Duodenal mucosa (tissue), 2 donors: Measurements from ENCODE around the gene MMP7.

Experiments used
- H3K27ac ChIP-seq: one replicate; pipeline ENCODE4 v1.7.0; 2013; ENCODE audit warnings: low read depth, low read length
- H3K27me3 ChIP-seq, 2 donors: one replicate each; pipeline ENCODE4 v1.7.0; 2013; ENCODE audit warnings: low read length in 2 of 2, control low read depth in 1 of 2; ENCODE audit not compliant: insufficient read depth in 2 of 2, control insufficient read depth in 1 of 2
- H3K36me3 ChIP-seq, 2 donors: one replicate each; pipeline ENCODE4 v1.7.0; 2013; ENCODE audit warnings: low read length in 2 of 2, control low read depth in 1 of 2; ENCODE audit not compliant: insufficient read depth in 2 of 2, control insufficient read depth in 1 of 2
- H3K4me1 ChIP-seq, 2 donors: one replicate each; pipeline ENCODE4 v1.7.0; 2013; ENCODE audit warnings: low read length in 2 of 2, control low read depth in 1 of 2; ENCODE audit not compliant: insufficient read depth in 2 of 2, control insufficient read depth in 1 of 2
- H3K4me3 ChIP-seq, 2 donors: one replicate each; pipeline ENCODE4 v1.7.0; 2013; ENCODE audit warnings: low read length in 2 of 2, low read depth in 1 of 2
- H3K9ac ChIP-seq, 2 donors: one replicate each; pipeline ENCODE4 v1.7.0; 2013; ENCODE audit warnings: low read length in 2 of 2, low read depth in 1 of 2
- H3K9me3 ChIP-seq, 2 donors: one replicate each; pipeline ENCODE4 v1.7.0; 2013; ENCODE audit warnings: low read length in 2 of 2, control low read depth in 1 of 2; ENCODE audit not compliant: control insufficient read depth in 1 of 2

Gene MMP7

GRCh38 chr11:102545701-102546100, 15.2 kb upstream of the MMP7 start:
- H3K9ac ChIP-seq, result no peak overlapping the region
- no peaks in the 10 kb centered on the region for H3K4me1 ChIP-seq
- H3K27ac ChIP-seq, result no peak overlapping the region
- H3K27me3 ChIP-seq, result no peaks in the 10 kb centered on the region
- no peaks in the 10 kb centered on the region for H3K36me3 ChIP-seq
- H3K9me3 ChIP-seq, result no peaks in the 10 kb centered on the region
- no peak overlapping the region for H3K4me3 ChIP-seq

DNA sequence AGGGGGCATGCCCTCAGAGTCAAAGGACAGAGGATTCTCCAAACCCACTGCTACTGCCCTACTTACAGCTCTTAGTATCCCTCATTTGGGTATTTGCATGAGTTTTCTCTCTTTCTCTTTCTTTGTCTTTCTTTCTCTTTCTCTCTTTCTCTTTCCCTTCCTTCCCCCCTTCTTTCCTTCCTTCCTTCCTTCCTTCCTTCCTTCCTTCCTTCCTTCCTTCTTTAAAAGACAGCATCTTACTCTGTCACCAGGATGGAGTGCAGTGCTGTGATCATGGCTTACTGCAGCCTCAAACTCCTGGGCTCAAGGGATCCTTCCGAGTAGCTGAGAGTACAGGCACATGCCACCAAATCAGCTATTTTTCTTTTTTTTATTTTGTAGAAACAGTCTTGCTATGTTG, 14.0 kb upstream of the MMP7 start:
- no peaks in the 10 kb centered on the region for H3K9me3 ChIP-seq
- no peaks in the 10 kb centered on the region for H3K36me3 ChIP-seq
- H3K27ac ChIP-seq, result no peak overlapping the region
- no peaks in the 10 kb centered on the region for H3K27me3 ChIP-seq
- no peak overlapping the region for H3K4me3 ChIP-seq
- no peaks in the 10 kb centered on the region for H3K4me1 ChIP-seq
- H3K9ac ChIP-seq, result no peak overlapping the region

GRCh38 chr11:102539567-102539966, 9.0 kb upstream of the MMP7 start:
- Histone ChIP-seq H3K9ac (no peak overlapping the region), H3K27ac (no peak overlapping the region), H3K9me3 (no peaks in the 10 kb centered on the region), H3K36me3 (no peaks in the 10 kb centered on the region), H3K4me1 (no peaks in the 10 kb centered on the region), H3K4me3 (no peak overlapping the region), H3K27me3 (peaks cover 0 to 4% of the 10 kb centered on the region in 2 donors)

DNA sequence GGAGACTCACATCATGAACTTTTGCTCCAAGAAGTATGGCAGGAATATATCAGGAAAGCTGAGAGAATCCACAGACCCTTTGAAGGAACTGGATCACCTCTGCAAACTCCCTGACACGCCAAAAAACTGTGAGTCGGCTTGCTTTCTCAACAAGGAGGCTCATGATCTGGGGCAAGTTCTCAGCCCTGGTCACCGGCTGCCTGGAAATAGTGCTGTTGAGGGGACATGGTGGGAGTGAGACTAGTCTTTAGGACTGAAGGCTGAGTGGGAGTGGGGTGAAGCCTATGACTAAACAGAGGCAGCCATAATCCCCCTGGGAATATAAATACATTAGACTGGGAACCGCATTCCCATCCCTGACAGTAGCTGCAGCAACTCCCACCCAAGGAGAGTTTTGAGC, 8.4 kb upstream of the MMP7 start:
- no peaks in the 10 kb centered on the region for H3K4me1 ChIP-seq
- no peak overlapping the region for H3K4me3 ChIP-seq
- peaks cover 0 to 4% of the 10 kb centered on the region in 2 donors for H3K27me3 ChIP-seq
- H3K36me3 ChIP-seq, result no peaks in the 10 kb centered on the region
- H3K27ac ChIP-seq, result no peak overlapping the region
- no peaks in the 10 kb centered on the region for H3K9me3 ChIP-seq
- H3K9ac ChIP-seq, result no peak overlapping the region

- no peak overlapping the region for H3K4me3 ChIP-seq
- no peak overlapping the region for H3K27ac ChIP-seq
- no peaks in the 10 kb centered on the region for H3K9me3 ChIP-seq
- H3K9ac ChIP-seq, result no peak overlapping the region
- H3K4me1 ChIP-seq, result no peaks in the 10 kb centered on the region
- H3K36me3 ChIP-seq, result no peaks in the 10 kb centered on the region
- H3K27me3 ChIP-seq, result peaks cover 0 to 4% of the 10 kb centered on the region in 2 donors
These were observed 3.8 kb upstream of the MMP7 start for GRCh38 chr11:102534261-102534872.

DNA sequence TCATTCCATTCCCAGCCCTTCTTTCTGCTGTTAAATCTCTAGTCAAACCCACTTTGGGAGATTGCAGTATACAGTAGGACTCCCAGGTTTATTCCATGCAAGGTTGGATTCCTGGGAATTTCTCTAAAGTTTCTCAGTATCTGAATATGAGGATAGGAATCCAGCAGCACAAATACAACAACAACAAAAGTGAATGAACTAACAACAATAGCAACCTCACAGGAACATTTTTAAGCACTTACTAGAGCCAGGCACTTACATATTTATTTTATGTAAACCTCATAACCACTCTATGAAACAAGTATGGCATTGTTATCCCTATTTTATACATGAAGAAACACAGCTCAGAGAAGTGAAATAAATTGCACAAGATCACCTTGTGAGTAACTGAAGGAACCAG, 1.9 kb downstream of the MMP7 start:
- Histone ChIP-seq H3K4me1 (no peaks in the 10 kb centered on the region), H3K36me3 (no peaks in the 10 kb centered on the region), H3K9ac (no peak overlapping the region), H3K27ac (no peak overlapping the region), H3K9me3 (no peaks in the 10 kb centered on the region), H3K4me3 (no peak overlapping the region), H3K27me3 (no peaks in the 10 kb centered on the region)

DNA sequence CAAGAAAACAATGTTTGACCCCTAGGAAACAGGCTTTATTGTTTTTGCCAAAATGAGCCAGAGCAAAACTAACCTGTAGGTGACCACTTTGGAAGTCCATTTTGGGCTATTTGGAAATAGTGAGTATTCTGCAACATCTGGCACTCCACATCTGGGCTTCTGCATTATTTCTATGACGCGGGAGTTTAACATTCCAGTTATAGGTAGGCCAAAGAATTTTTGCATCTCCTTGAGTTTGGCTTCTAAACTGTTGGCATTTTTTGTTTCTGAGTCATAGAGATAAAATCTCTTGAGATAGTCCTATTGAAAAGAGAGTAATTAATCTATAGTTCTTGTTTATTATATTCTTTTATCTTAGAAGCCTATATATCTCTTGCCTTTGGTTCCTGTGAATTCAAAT, 2.9 kb downstream of the MMP7 start:
- no peak overlapping the region for H3K4me3 ChIP-seq
- no peak overlapping the region for H3K27ac ChIP-seq
- no peak overlapping the region for H3K9ac ChIP-seq
- H3K27me3 ChIP-seq, result no peaks in the 10 kb centered on the region
- H3K36me3 ChIP-seq, result no peaks in the 10 kb centered on the region
- H3K4me1 ChIP-seq, result no peaks in the 10 kb centered on the region
- no peaks in the 10 kb centered on the region for H3K9me3 ChIP-seq

DNA sequence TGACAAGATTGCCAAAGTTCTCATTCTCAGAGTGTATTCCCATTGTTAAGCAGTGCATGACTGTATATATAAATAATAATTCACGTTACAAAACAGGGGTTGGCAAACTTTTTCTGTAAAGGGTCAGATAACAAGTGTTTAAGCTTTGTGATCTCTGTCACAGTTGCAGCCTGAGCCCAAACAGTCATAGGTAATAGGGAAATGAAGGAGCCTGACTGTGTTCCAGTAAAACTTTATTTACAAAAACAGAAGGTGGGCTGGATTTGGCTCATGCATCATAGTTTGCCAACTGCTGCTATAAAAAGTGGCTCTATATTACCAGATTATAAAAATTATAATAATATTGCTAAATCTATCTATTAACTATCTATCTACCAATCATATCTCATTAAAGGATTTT, 3.5 kb downstream of the MMP7 start:
- Histone ChIP-seq H3K27me3 (no peaks in the 10 kb centered on the region), H3K4me3 (no peak overlapping the region), H3K4me1 (no peaks in the 10 kb centered on the region), H3K36me3 (no peaks in the 10 kb centered on the region), H3K9ac (no peak overlapping the region), H3K9me3 (no peaks in the 10 kb centered on the region), H3K27ac (no peak overlapping the region)

DNA sequence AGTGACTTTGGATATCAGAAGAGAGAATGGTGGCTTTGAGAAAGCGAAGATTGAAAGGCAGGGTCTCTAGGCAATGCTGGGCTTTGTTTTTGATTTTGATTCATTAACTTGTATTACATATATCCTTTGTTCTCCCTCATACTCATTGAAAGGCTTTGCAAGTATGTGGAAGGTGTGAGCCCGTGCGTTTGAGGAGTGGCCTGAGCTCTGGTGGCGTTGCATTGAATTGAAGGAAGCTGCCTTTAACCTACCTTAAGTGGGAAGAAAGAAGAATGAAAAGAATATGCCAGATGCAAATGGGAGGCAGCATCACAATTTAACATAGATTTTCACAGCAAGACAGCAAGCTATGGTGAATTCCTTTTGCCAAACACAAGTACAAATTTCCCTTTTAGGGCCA, 6.7 kb downstream of the MMP7 start:
- Histone ChIP-seq H3K4me3 (no peak overlapping the region), H3K9me3 (no peaks in the 10 kb centered on the region), H3K36me3 (no peaks in the 10 kb centered on the region), H3K27me3 (no peaks in the 10 kb centered on the region), H3K4me1 (no peaks in the 10 kb centered on the region), H3K9ac (no peak overlapping the region), H3K27ac (no peak overlapping the region)

GRCh38 chr11:102523189-102523570, 7.4 kb downstream of the MMP7 start:
- Histone ChIP-seq H3K27me3 (no peaks in the 10 kb centered on the region), H3K4me3 (no peak overlapping the region), H3K4me1 (no peaks in the 10 kb centered on the region), H3K27ac (no peak overlapping the region), H3K36me3 (no peaks in the 10 kb centered on the region), H3K9ac (no peak overlapping the region), H3K9me3 (no peaks in the 10 kb centered on the region)
